DND-41 (cell line): ENCODE data around the gene IGSF9.

Source experiments
- CTCF ChIP-seq: IDR thresholded peaks from 2 replicates; pipeline ENCODE4 v1.5.1; 2012; ENCODE audit warnings: borderline replicate concordance, low read length, moderate library complexity, mild to moderate bottlenecking; ENCODE audit not compliant: poor library complexity, severe bottlenecking; ENCODE audit errors: extremely low read depth
- EZH2 ChIP-seq: IDR thresholded peaks from 3 replicates; pipeline ENCODE4 v1.6.1; 2012; ENCODE audit warnings: borderline replicate concordance, low read depth, mild to moderate bottlenecking, moderate library complexity, low read length, inconsistent platforms; ENCODE audit not compliant: severe bottlenecking

GRCh38 chr1:159931101-159931794 lies 14.2 kb downstream of the IGSF9 start:
- TF ChIP-seq CTCF (no peak), EZH2 (no peak)
